SK-N-MC (cell line): ENCODE measurements around the gene FAM184A.

ENCODE experiments used
- EZH2 ChIP-seq: fragments of 200-600 bp; sonication (generic); IDR thresholded peaks from one replicate; pipeline ENCODE4 v1.6.1; 2017; ENCODE audit warnings: antibody characterized with exemption
- FOXP2 ChIP-seq: optimal IDR thresholded peaks from 2 replicates; pipeline ENCODE3; 2011; ENCODE audit warnings: mild to moderate bottlenecking, moderate library complexity; ENCODE audit not compliant: insufficient read depth; ENCODE audit errors: extremely low read length, control extremely low read depth
- POLR2AphosphoS5 ChIP-seq: IDR thresholded peaks from 2 replicates; pipeline ENCODE4 v1.6.1; 2012; ENCODE audit warnings: mild to moderate bottlenecking, low read depth, low read length, borderline replicate concordance

- no peak for TF ChIP-seq EZH2
- no peak for TF ChIP-seq POLR2AphosphoS5
- no peak for TF ChIP-seq FOXP2
These were observed 43.0 kb downstream of the FAM184A start for GRCh38 chr6:119035459-119035858.
